ENCODE data around the gene PHF20.
"Not testable (repeated sequence)": the region's sequence is repeated elsewhere in the genome, so short reads cannot be mapped to it uniquely, and the experiment has no call there.

Gene PHF20

GRCh38 chr20:35887393-35888064, 115.7 kb downstream of the PHF20 start:
- no peak for DNase-seq

GRCh38 chr20:35888657-35889056, 116.8 kb downstream of the PHF20 start:
- no peak for DNase-seq

- no peak for DNase-seq
Measured at GRCh38 chr20:35891375-35891774, 119.6 kb downstream of the PHF20 start.

GRCh38 chr20:35892871-35893270, 121.1 kb downstream of the PHF20 start:
- DNase-seq = no peak

GRCh38 chr20:35893942-35894341, 122.1 kb downstream of the PHF20 start:
- DNase-seq = no peak

- not testable (repeated sequence) for DNase-seq
Measured at GRCh38 chr20:35895516-35895915, 123.7 kb downstream of the PHF20 start.

GRCh38 chr20:35899064-35899463, 127.2 kb downstream of the PHF20 start:
- DNase-seq = no peak

- DNase-seq = not testable (repeated sequence)
Measured at GRCh38 chr20:35901230-35901629, 129.4 kb downstream of the PHF20 start.

GRCh38 chr20:35901678-35902544, 130.1 kb downstream of the PHF20 start:
- DNase-seq = no peak

- no peak for DNase-seq
Measured at GRCh38 chr20:35902545-35902941, 130.7 kb downstream of the PHF20 start.

GRCh38 chr20:35903843-35904242, 132.0 kb downstream of the PHF20 start:
- DNase-seq = no peak

GRCh38 chr20:35904982-35905663, 133.3 kb downstream of the PHF20 start:
- DNase-seq = no peak

GRCh38 chr20:35907017-35907701, 135.3 kb downstream of the PHF20 start:
- no peak for DNase-seq

- DNase-seq = peak in 2 of 3 experiments; percentile 25 to 77
Measured at GRCh38 chr20:35908007-35908406, 136.2 kb downstream of the PHF20 start.

- DNase-seq = no peak
Measured at GRCh38 chr20:35909176-35909575, 137.4 kb downstream of the PHF20 start.

- no peak for DNase-seq
Measured at GRCh38 chr20:35909796-35910195, 138.0 kb downstream of the PHF20 start.

- DNase-seq = no peak
Measured at GRCh38 chr20:35910254-35910653, 138.4 kb downstream of the PHF20 start.

GRCh38 chr20:35912881-35913280, 141.1 kb downstream of the PHF20 start:
- no peak for DNase-seq

- DNase-seq = no peak
Measured at GRCh38 chr20:35917077-35917476, 145.3 kb downstream of the PHF20 start.

- DNase-seq = no peak
Measured at GRCh38 chr20:35918021-35918420, 146.2 kb downstream of the PHF20 start.

- DNase-seq = no peak
Measured at GRCh38 chr20:35920523-35920922, 148.7 kb downstream of the PHF20 start.

GRCh38 chr20:35929301-35929700, 157.5 kb downstream of the PHF20 start:
- no peak for DNase-seq

- DNase-seq = no peak
Measured at GRCh38 chr20:35934050-35934449, 162.2 kb downstream of the PHF20 start.
